Measurements from ENCODE around the gene SDF4. TPM values are rescaled to one million over a fixed set of nuclear protein-coding genes. Genes with fewer than 3 reads are reported as not detected.

Gene SDF4
- total and polyA plus RNA-seq, 2 of the 13 experiments (the other 11 are each of a cell fraction or from before 2014, with no cell fraction given) = 80.8 to 107 TPM

- no peak for TF ChIP-seq POGK (CRISPR knock-in tag; conservative IDR thresholded peaks at IDR 0.05)
- TF ChIP-seq CENPT (CRISPR knock-in tag; IDR thresholded peaks at IDR 0.05; ENCODE audit: low read depth) = peak; percentile 56; the same call in 1 of the 2 replicates
- no peak for TF ChIP-seq CEBPB (IDR thresholded peaks at IDR 0.05; ENCODE audit: borderline replicate concordance, low read depth, low read length)
- no peak for TF ChIP-seq ZHX2 (IDR thresholded peaks at IDR 0.05; ENCODE audit: low read depth)
- no peak for TF ChIP-seq ZHX2 (CRISPR knock-in tag; IDR thresholded peaks at IDR 0.05; ENCODE audit: borderline replicate concordance)
- 0 out of 2 replicates have a peak, but pooled peaks have one; percentile 39 for TF ChIP-seq ZNF543 (CRISPR knock-in tag; IDR thresholded peaks at IDR 0.05)
- TF ChIP-seq ZNF44 (CRISPR knock-in tag; IDR thresholded peaks at IDR 0.05) = no peak
- TF ChIP-seq POGZ (CRISPR knock-in tag; IDR thresholded peaks at IDR 0.05) = no peak
- no peak for TF ChIP-seq ZNF614 (CRISPR knock-in tag; IDR thresholded peaks at IDR 0.05; ENCODE audit: borderline replicate concordance)
- TF ChIP-seq ZNF598 (CRISPR knock-in tag; IDR thresholded peaks at IDR 0.05; ENCODE audit: borderline replicate concordance) = 0 out of 2 replicates have a peak, but pooled peaks have one; percentile 46
- 0 out of 2 replicates have a peak, but pooled peaks have one; percentile 9 for TF ChIP-seq NAIF1 (CRISPR knock-in tag; IDR thresholded peaks at IDR 0.05; ENCODE audit: borderline replicate concordance)
- peak; percentile 67 for TF ChIP-seq ZNF687 (CRISPR knock-in tag; IDR thresholded peaks at IDR 0.05)
- no peak for TF ChIP-seq ASH2L (IDR thresholded peaks at IDR 0.05; ENCODE audit: insufficient read length, low read depth, low read length)
- no peak for TF ChIP-seq TBX2 (CRISPR knock-in tag; IDR thresholded peaks at IDR 0.05; ENCODE audit: borderline replicate concordance)
- peak; percentile 61; the same call in 1 of the 2 replicates for TF ChIP-seq HES4 (CRISPR knock-in tag; IDR thresholded peaks at IDR 0.05; ENCODE audit: borderline replicate concordance)
- no peak for TF ChIP-seq TBP (CRISPR knock-in tag; IDR thresholded peaks at IDR 0.05)
- no peak for TF ChIP-seq ZBTB20 (CRISPR knock-in tag; IDR thresholded peaks at IDR 0.05; ENCODE audit: borderline replicate concordance, low read depth)
Measured at GRCh38 chr1:1274299-1274930, 42.6 kb upstream of the SDF4 start (continued).
